IMR-90 (cell line): ENCODE measurements around the gene TAF10. TPM values are rescaled to one million over a fixed set of nuclear protein-coding genes. Genes with fewer than 3 reads are reported as not detected.

Experiments used
- ATAC-seq: fragments of 200-7000 bp; cut with Tn5 transposase; 2 replicates; pipeline ENCODE4 v1.9.1; 2020; ENCODE audit warnings: low read depth, mild to moderate bottlenecking, moderate library complexity
- BruUV-seq: library from RNA; stranded (reverse); fragments of 400-500 nt; replicated peaks from 2 replicates; lab custom pipeline; 2021; lab: Mats Ljungman, UMichigan
- CTCF ChIA-PET: fragments of 300-600 bp; formaldehyde crosslinking; extraction: SDS; loops from one replicate; lab custom pipeline; 2021; ENCODE audit warnings: antibody characterized with exemption; lab: Yijun Ruan, JAX
- POLR2A ChIA-PET: fragments of 300-600 bp; sonication (Branson Sonifier 250); formaldehyde crosslinking; loops from one replicate; lab custom pipeline; 2022; ENCODE audit warnings: antibody characterized with exemption; ENCODE audit not compliant: unreplicated experiment; lab: Charles Lee
- DNase-seq: peaks from one replicate; pipeline ENCODE4 v3.0.0; 2013
- H2AFZ ChIP-seq: replicated peaks from 2 replicates; pipeline ENCODE3; 2013; ENCODE audit warnings: low read length, mild to moderate bottlenecking; ENCODE audit not compliant: poor library complexity
- H2AK5ac ChIP-seq: 2 replicates; pipeline ENCODE4 v1.6.1; 2013; ENCODE audit warnings: low read depth, low read length, inconsistent platforms
- H2AK9ac ChIP-seq: replicated peaks from 2 replicates; pipeline ENCODE3; 2013; ENCODE audit warnings: mild to moderate bottlenecking, low read depth, low read length, moderate library complexity; ENCODE audit not compliant: poor library complexity
- H2BK120ac ChIP-seq: 2 replicates; pipeline ENCODE4 v1.6.1; 2013; ENCODE audit warnings: low read depth, low read length, inconsistent platforms
- H2BK15ac ChIP-seq: 3 replicates; pipeline ENCODE4 v1.6.1; 2013; ENCODE audit warnings: low read depth, low read length, inconsistent platforms
- H2BK20ac ChIP-seq: 2 replicates; pipeline ENCODE4 v1.6.1; 2013; ENCODE audit warnings: low read depth, mild to moderate bottlenecking, inconsistent platforms, low read length, moderate library complexity
- H2BK5ac ChIP-seq: 2 replicates; pipeline ENCODE4 v1.6.1; 2013; ENCODE audit warnings: mild to moderate bottlenecking, low read depth, low read length, inconsistent platforms; ENCODE audit not compliant: poor library complexity, severe bottlenecking
- H3K14ac ChIP-seq: replicated peaks from 2 replicates; pipeline ENCODE4 v1.6.1; 2013; ENCODE audit warnings: low read depth, low read length, inconsistent platforms
- H3K18ac ChIP-seq: 2 replicates; pipeline ENCODE4 v1.6.1; 2013; ENCODE audit warnings: low read depth, low read length, control low read depth
- H3K23ac ChIP-seq: 2 replicates; pipeline ENCODE4 v1.6.1; 2013; ENCODE audit warnings: low read depth, low read length, inconsistent platforms
- H3K27ac ChIP-seq: 2 replicates; pipeline ENCODE4 v1.5.1; 2013; ENCODE audit warnings: mild to moderate bottlenecking, control low read depth, low read length; ENCODE audit not compliant: insufficient read depth
- H3K27me3 ChIP-seq: 2 replicates; pipeline ENCODE4 v1.6.1; 2013; ENCODE audit warnings: low read length; ENCODE audit not compliant: control insufficient read depth, insufficient read depth
- H3K36me3 ChIP-seq: 2 replicates; pipeline ENCODE4 v1.6.1; 2013; ENCODE audit warnings: low read length, mixed read lengths; ENCODE audit not compliant: control insufficient read depth, insufficient read depth
- H3K4ac ChIP-seq: 2 replicates; pipeline ENCODE4 v1.6.1; 2013; ENCODE audit warnings: low read depth, low read length, inconsistent platforms
- H3K4me1 ChIP-seq: 2 replicates; pipeline ENCODE4 v1.6.1; 2013; ENCODE audit warnings: low read length, mixed read lengths; ENCODE audit not compliant: control insufficient read depth, insufficient read depth
- H3K4me2 ChIP-seq: 2 replicates; pipeline ENCODE4 v1.6.1; 2013; ENCODE audit warnings: low read depth, mild to moderate bottlenecking, control low read depth, low read length, moderate library complexity
- H3K4me3 ChIP-seq: 2 replicates; pipeline ENCODE4 v1.5.1; 2013; ENCODE audit warnings: low read depth, mild to moderate bottlenecking, control low read depth, low read length, moderate library complexity; ENCODE audit not compliant: insufficient read depth
- H3K56ac ChIP-seq: 2 replicates; pipeline ENCODE4 v1.6.1; 2013; ENCODE audit warnings: low read length, inconsistent platforms; ENCODE audit not compliant: insufficient read depth; ENCODE audit errors: extremely low read depth
- H3K79me1 ChIP-seq, 2 experiments: 2 replicates each; pipeline ENCODE4 v1.6.1; 2013; ENCODE audit warnings: low read length in 2 of 2, inconsistent platforms in 1 of 2, low read depth in 1 of 2
- H3K9ac ChIP-seq: 2 replicates; pipeline ENCODE4 v1.6.1; 2013; ENCODE audit warnings: low read depth, low read length, control low read depth
- H3K9me1 ChIP-seq: 2 replicates; pipeline ENCODE4 v1.6.1; 2013; ENCODE audit warnings: low read length, inconsistent platforms; ENCODE audit not compliant: insufficient read depth
- H3K9me3 ChIP-seq: 2 replicates; pipeline ENCODE4 v1.6.1; 2013; ENCODE audit warnings: low read length; ENCODE audit not compliant: control insufficient read depth, insufficient read depth
- H4K20me1 ChIP-seq: 2 replicates; pipeline ENCODE4 v1.6.1; 2013; ENCODE audit warnings: low read length, inconsistent platforms; ENCODE audit not compliant: insufficient read depth
- H4K5ac ChIP-seq: 2 replicates; pipeline ENCODE4 v1.6.1; 2013; ENCODE audit warnings: mild to moderate bottlenecking, low read depth, low read length, control low read depth
- H4K8ac ChIP-seq, 2 experiments: 2 replicates each; pipeline ENCODE4 v1.6.1; 2013; ENCODE audit warnings: low read depth in 2 of 2, low read length in 2 of 2, control low read depth in 1 of 2, inconsistent platforms in 1 of 2
- H4K91ac ChIP-seq: 2 replicates; pipeline ENCODE4 v1.6.1; 2013; ENCODE audit warnings: low read depth, low read length, inconsistent platforms; ENCODE audit not compliant: insufficient read depth
- BHLHE40 ChIP-seq: fragments of 150-350 bp; IDR thresholded peaks from 2 replicates; pipeline ENCODE4 v1.6.1; 2016; ENCODE audit warnings: mild to moderate bottlenecking, low read depth, low read length
- CEBPB ChIP-seq: IDR thresholded peaks from 2 replicates; pipeline ENCODE4 v1.6.1; 2012; ENCODE audit warnings: low read depth, low read length, improper control_type of control experiment
- CTCF ChIP-seq: conservative IDR thresholded peaks from 2 replicates; pipeline ENCODE4 v1.5.1; 2012; ENCODE audit warnings: mild to moderate bottlenecking, low read depth, low read length, improper control_type of control experiment
- FOS ChIP-seq: fragments of 150-350 bp; IDR thresholded peaks from 2 replicates; pipeline ENCODE4 v1.6.1; 2016; ENCODE audit warnings: low read depth, low read length
- MXI1 ChIP-seq: IDR thresholded peaks from 2 replicates; pipeline ENCODE4 v1.6.1; 2012; ENCODE audit warnings: low read depth, mild to moderate bottlenecking, low read length, moderate library complexity, borderline replicate concordance
- NFE2L2 ChIP-seq: fragments of 150-350 bp; IDR thresholded peaks from 2 replicates; pipeline ENCODE4 v1.6.1; 2016; ENCODE audit warnings: low read depth, mild to moderate bottlenecking, low read length
- POLR2A ChIP-seq: IDR thresholded peaks from 2 replicates; pipeline ENCODE4 v1.6.1; 2012; ENCODE audit warnings: mild to moderate bottlenecking, low read depth, low read length
- RCOR1 ChIP-seq: IDR thresholded peaks from 2 replicates; pipeline ENCODE4 v1.6.1; 2012; ENCODE audit warnings: mild to moderate bottlenecking, low read length, improper control_type of control experiment; ENCODE audit not compliant: insufficient replicate concordance
- RFX5 ChIP-seq: IDR thresholded peaks from 2 replicates; pipeline ENCODE4 v1.8.0; 2012; ENCODE audit warnings: low read depth, mild to moderate bottlenecking, low read length, moderate library complexity
- SMC3 ChIP-seq: fragments of 150-350 bp; IDR thresholded peaks from 2 replicates; pipeline ENCODE4 v1.6.1; 2016; ENCODE audit warnings: low read depth, mild to moderate bottlenecking, antibody characterized with exemption, low read length, moderate library complexity
- USF2 ChIP-seq: fragments of 150-350 bp; IDR thresholded peaks from 2 replicates; pipeline ENCODE4 v1.6.1; 2017; ENCODE audit warnings: mild to moderate bottlenecking, antibody characterized with exemption, low read length, low read depth
- WGBS, 2 experiments: methylation state at CpG; one replicate each; pipeline versions ENCODE4 v1.1.5 to v1.1.7; 2013; ENCODE audit warnings: missing lambda C conversion rate in 2 of 2; ENCODE audit not compliant: insufficient read length in 1 of 2; ENCODE audit errors: extremely low coverage in 2 of 2; 5-methylcytosine and 5-hydroxymethylcytosine counted together
- dilution Hi-C: fragments of 300-500 bp; cut with HindIII; formaldehyde crosslinking; loops from one replicate; pipeline ENCODE4 v1.14.3; 2018; ENCODE audit warnings: low sequenced_read_pairs; ENCODE audit not compliant: unreplicated experiment
- in situ Hi-C: fragments of 300-500 bp; cut with MboI; formaldehyde crosslinking; loops from 3 replicates; pipeline ENCODE4 v1.14.3; 2019; ENCODE audit warnings: low sequenced_read_pairs, inconsistent platforms, mixed read lengths
- intact Hi-C: fragments of 100-400 bp; cut with micrococcal nuclease; formaldehyde crosslinking; loops from 2 replicates; pipeline ENCODE4 v1.10.0; 2022
- polyA plus RNA-seq, 3 experiments: library from polyadenylated mRNA; depleted of rRNA; stranded (reverse); fragments of >200 nt; gene quantifications; 2 replicates each; pipeline ENCODE4 v1.2.3, GENCODE V29; 2012; ENCODE audit warnings: low replicate concordance in 1 of 3
- total RNA-seq: library from RNA; depleted of rRNA; stranded (reverse); fragments of >200 nt; gene quantifications from 2 replicates; pipeline ENCODE4 v1.2.3, GENCODE V29; 2012

TAF10 gene
- total and polyA plus RNA-seq, 2 of the 4 experiments (the other 2 are of a cell fraction) = 18.6 to 132 TPM

GRCh38 chr11:6578134-6578533, 33.9 kb downstream of the TAF10 start:
- CTCF ChIA-PET = no interaction called here
- no peak overlapping the region for H2AK5ac ChIP-seq
- H3K4me1 ChIP-seq = peaks cover 4% of the 10 kb centered on the region; the same call in 1 of the 2 replicates
- H4K5ac ChIP-seq = no peak overlapping the region
- no peak for ATAC-seq
- DNase-seq = no peak
- TF ChIP-seq RCOR1 (no peak), BHLHE40 (no peak), POLR2A (no peak), RFX5 (no peak), SMC3 (no peak), FOS (no peak), USF2 (no peak), CTCF (no peak), CEBPB (no peak), MXI1 (no peak), NFE2L2 (no peak)
- H4K8ac ChIP-seq = no peak overlapping the region
- in situ Hi-C loops (no loop called here), dilution Hi-C loops (no loop called here), intact Hi-C loops (no loop called here)
- no peak overlapping the region for H2AFZ ChIP-seq
- peaks cover 10% of the 10 kb centered on the region; the same call in 1 of the 2 replicates for H3K9me1 ChIP-seq
- H2BK20ac ChIP-seq = no peak overlapping the region
- H3K23ac ChIP-seq = no peak overlapping the region
- BruUV-seq = no TSS peak
- H2AK9ac ChIP-seq = no peak overlapping the region
- no peak overlapping the region for H4K91ac ChIP-seq
- no peaks in the 10 kb centered on the region for H3K9me3 ChIP-seq
- no peak overlapping the region for H3K4ac ChIP-seq
- H3K18ac ChIP-seq = no peak overlapping the region
- no peak overlapping the region for H2BK5ac ChIP-seq
- no peaks in the 10 kb centered on the region for H4K20me1 ChIP-seq
- H2BK15ac ChIP-seq = no peak overlapping the region
- H3K14ac ChIP-seq = no peak overlapping the region
- no peak overlapping the region for H3K27ac ChIP-seq
- no peak overlapping the region for H3K4me2 ChIP-seq
- no peak overlapping the region for H3K9ac ChIP-seq
- POLR2A ChIA-PET = no interaction called here
- peaks cover 0 to 6% of the 10 kb centered on the region in 2 experiments; a peak in 2 of 4 replicates for H3K79me1 ChIP-seq
- no peak overlapping the region for H2BK120ac ChIP-seq
- no CpG with 5 or more reads among the region's 1 CpG for WGBS, 2 experiments
- no peaks in the 10 kb centered on the region for H3K36me3 ChIP-seq
- no peaks in the 10 kb centered on the region for H3K27me3 ChIP-seq
- no peak overlapping the region for H3K56ac ChIP-seq
- no peak overlapping the region for H3K4me3 ChIP-seq
